DND-41 (cell line): ENCODE results near the gene CTNS.

Experiments
- EZH2 ChIP-seq: IDR thresholded peaks from 3 replicates; pipeline ENCODE4 v1.6.1; 2012; ENCODE audit warnings: borderline replicate concordance, low read depth, mild to moderate bottlenecking, moderate library complexity, low read length, inconsistent platforms; ENCODE audit not compliant: severe bottlenecking
- TF ChIP-seq, protein P1 (sequence below): IDR thresholded peaks from 2 replicates; pipeline ENCODE4 v1.5.1; 2012; ENCODE audit warnings: borderline replicate concordance, low read length, moderate library complexity, mild to moderate bottlenecking; ENCODE audit not compliant: poor library complexity, severe bottlenecking; ENCODE audit errors: extremely low read depth

DNA sequence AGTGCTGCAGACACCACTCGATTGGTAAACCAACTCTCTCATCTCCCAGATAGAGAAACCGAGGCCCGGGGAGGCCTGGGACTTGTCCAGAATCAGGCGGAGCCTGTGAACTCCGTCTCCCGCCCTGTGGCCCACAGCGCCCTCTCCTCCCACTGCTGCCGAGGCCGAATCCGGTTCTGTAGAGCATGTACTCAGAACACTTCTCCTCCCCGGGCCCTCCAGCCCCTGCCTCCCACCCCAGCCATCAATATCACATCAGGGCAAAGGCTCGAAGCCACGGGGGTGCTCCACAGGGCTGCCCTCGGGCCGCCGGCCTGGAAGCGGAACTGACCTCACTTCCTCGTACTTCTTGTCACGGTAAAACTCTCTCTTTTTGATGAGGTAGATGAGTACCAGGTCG is 45.0 kb downstream of the CTNS start:
- TF ChIP-seq, protein P1, sequence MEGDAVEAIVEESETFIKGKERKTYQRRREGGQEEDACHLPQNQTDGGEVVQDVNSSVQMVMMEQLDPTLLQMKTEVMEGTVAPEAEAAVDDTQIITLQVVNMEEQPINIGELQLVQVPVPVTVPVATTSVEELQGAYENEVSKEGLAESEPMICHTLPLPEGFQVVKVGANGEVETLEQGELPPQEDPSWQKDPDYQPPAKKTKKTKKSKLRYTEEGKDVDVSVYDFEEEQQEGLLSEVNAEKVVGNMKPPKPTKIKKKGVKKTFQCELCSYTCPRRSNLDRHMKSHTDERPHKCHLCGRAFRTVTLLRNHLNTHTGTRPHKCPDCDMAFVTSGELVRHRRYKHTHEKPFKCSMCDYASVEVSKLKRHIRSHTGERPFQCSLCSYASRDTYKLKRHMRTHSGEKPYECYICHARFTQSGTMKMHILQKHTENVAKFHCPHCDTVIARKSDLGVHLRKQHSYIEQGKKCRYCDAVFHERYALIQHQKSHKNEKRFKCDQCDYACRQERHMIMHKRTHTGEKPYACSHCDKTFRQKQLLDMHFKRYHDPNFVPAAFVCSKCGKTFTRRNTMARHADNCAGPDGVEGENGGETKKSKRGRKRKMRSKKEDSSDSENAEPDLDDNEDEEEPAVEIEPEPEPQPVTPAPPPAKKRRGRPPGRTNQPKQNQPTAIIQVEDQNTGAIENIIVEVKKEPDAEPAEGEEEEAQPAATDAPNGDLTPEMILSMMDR: no peak
- TF ChIP-seq EZH2: no peak
